ENCODE results near the gene TP53INP2.
"Not testable (repeated sequence)": the region's sequence is repeated elsewhere in the genome, so short reads cannot be mapped to it uniquely, and the experiment has no call there.

TP53INP2 gene

DNA sequence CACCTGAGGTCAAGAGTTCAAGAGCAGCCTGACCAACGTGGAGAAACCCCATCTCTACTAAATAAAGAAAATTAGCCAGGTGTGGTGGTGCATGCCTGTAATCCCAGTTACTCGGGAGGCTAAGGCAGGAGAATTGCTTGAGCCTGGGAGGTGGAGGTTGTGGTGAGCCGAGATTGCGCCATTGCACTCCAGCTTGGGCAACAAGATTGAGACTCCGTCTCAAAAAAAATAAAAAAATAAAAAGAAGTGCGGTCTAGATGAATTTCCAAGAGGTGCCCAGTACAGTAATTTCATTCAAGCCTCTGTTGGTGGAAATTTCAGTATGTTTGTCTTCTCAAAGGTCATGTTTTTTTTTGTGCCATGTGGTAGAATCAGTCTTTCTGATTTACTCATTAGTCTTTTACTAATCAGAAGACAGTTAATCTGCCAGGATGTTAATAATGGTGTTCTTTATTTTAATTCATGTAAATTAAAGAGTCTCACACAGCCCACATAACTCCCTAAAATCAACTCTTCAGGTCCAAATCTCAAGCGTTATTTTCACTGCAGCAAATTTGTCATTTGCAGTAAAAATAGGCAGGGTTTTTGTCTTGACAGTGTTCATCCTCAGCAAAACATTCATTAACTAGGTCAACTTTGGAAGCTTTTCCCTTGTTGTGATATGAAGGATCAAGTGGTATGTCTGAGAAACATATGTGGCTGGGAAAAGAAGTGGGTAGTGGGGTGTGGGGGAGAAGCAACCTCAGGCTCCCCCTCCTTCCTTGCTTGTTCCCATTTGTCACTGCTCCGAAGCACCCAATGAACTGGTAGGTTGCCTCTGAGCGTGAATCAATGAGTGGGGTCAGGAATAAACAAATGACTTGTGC, 13.3 kb downstream of the TP53INP2 start:
- TF ChIP-seq, protein P1, sequence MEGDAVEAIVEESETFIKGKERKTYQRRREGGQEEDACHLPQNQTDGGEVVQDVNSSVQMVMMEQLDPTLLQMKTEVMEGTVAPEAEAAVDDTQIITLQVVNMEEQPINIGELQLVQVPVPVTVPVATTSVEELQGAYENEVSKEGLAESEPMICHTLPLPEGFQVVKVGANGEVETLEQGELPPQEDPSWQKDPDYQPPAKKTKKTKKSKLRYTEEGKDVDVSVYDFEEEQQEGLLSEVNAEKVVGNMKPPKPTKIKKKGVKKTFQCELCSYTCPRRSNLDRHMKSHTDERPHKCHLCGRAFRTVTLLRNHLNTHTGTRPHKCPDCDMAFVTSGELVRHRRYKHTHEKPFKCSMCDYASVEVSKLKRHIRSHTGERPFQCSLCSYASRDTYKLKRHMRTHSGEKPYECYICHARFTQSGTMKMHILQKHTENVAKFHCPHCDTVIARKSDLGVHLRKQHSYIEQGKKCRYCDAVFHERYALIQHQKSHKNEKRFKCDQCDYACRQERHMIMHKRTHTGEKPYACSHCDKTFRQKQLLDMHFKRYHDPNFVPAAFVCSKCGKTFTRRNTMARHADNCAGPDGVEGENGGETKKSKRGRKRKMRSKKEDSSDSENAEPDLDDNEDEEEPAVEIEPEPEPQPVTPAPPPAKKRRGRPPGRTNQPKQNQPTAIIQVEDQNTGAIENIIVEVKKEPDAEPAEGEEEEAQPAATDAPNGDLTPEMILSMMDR (IDR thresholded peaks at IDR 0.05; ENCODE audit: borderline replicate concordance, insufficient read depth, low read depth, low read length): no peak

DNA sequence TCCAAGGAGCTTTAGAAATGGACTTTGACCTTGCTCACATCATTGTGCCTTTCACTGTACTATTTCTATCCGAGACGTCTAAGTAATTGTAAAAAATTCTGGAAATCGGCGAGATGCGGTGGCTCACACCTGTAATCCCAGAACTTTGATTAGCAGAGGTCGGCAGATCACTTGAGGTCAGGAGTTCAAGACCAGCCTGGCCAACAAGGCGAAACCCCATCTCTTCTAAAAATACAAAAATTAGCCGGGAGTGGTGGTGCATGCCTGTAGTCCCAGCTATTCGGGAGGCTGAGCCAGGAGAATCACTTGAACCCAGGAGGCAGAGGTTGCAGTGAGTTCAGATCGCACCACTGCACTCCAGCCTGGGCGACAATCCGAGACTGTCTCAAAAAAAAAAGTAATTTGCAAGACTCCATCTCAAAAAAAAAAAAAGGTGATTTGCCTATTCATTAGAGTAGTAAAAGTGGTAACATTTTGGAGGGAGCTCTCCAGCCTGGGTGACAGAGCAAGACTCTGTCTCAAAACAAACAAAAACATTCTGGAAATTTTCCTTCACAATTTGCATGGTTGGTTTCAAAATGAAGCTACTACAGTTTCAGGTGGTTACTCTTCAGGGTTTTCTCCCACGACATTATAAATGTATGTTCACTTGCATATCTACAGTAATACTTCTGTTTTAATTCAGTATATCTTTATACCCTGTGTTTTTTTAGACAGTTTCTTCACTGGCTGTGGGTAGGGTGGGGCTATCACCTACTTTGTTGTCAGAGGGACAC, 15.3 kb downstream of the TP53INP2 start:
- H3K4me3 ChIP-seq (ENCODE audit: low read depth, low read length): not testable (repeated sequence)

More for the DNA sequence above, 13.3 kb downstream of the TP53INP2 start:
- no peak overlapping the region for H3K4me3 ChIP-seq (ENCODE audit: low read depth, low read length)

- no peak overlapping the region for H3K4me3 ChIP-seq (ENCODE audit: low read depth, low read length)
- TF ChIP-seq, protein P1 (IDR thresholded peaks at IDR 0.05; ENCODE audit: borderline replicate concordance, insufficient read depth, low read depth, low read length): no peak
These were observed 16.1 kb downstream of the TP53INP2 start for GRCh38 chr20:34720266-34720665.

DNA sequence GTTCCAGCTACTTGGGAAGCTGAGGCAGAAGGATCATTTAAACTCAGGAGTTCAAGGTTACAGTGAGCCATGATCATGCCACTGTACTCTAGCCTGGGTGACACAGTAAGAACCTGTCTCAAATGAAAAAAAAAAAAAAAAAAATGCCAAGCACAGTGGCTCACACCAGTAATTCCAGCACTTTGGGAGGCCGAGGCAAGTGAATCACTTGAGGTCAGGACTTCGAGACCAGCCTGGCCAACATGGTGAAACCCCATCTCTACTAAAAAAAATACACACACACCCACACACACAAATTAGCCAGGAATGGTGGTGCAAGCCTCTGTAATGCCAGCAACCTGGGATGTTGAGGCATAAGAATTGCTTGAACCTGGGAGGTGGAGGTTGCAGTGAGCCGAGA, 18.4 kb downstream of the TP53INP2 start:
- not testable (repeated sequence) for H3K4me3 ChIP-seq (ENCODE audit: low read depth, low read length)

GRCh38 chr20:34724172-34724571, 20.0 kb downstream of the TP53INP2 start:
- TF ChIP-seq, protein P1 (IDR thresholded peaks at IDR 0.05; ENCODE audit: borderline replicate concordance, insufficient read depth, low read depth, low read length): no peak
- H3K4me3 ChIP-seq (ENCODE audit: low read depth, low read length): no peak overlapping the region

GRCh38 chr20:34729416-34729815, 25.3 kb downstream of the TP53INP2 start:
- H3K4me3 ChIP-seq (ENCODE audit: low read depth, low read length): no peak overlapping the region
- TF ChIP-seq, protein P1 (IDR thresholded peaks at IDR 0.05; ENCODE audit: borderline replicate concordance, insufficient read depth, low read depth, low read length): no peak

GRCh38 chr20:34732523-34732922, 28.4 kb downstream of the TP53INP2 start:
- H3K4me3 ChIP-seq (ENCODE audit: low read depth, low read length): no peak overlapping the region
- TF ChIP-seq, protein P1 (IDR thresholded peaks at IDR 0.05; ENCODE audit: borderline replicate concordance, insufficient read depth, low read depth, low read length): no peak
